ENCODE results near the gene SNORC. TPM values are rescaled to one million over a fixed set of nuclear protein-coding genes. Genes with fewer than 3 reads are reported as not detected.
"Not testable (repeated sequence)": the region's sequence is repeated elsewhere in the genome, so short reads cannot be mapped to it uniquely, and the experiment has no call there.

The SNORC gene
- total RNA-seq, 1 donor from 2014 or later, result 0.53 TPM

DNA sequence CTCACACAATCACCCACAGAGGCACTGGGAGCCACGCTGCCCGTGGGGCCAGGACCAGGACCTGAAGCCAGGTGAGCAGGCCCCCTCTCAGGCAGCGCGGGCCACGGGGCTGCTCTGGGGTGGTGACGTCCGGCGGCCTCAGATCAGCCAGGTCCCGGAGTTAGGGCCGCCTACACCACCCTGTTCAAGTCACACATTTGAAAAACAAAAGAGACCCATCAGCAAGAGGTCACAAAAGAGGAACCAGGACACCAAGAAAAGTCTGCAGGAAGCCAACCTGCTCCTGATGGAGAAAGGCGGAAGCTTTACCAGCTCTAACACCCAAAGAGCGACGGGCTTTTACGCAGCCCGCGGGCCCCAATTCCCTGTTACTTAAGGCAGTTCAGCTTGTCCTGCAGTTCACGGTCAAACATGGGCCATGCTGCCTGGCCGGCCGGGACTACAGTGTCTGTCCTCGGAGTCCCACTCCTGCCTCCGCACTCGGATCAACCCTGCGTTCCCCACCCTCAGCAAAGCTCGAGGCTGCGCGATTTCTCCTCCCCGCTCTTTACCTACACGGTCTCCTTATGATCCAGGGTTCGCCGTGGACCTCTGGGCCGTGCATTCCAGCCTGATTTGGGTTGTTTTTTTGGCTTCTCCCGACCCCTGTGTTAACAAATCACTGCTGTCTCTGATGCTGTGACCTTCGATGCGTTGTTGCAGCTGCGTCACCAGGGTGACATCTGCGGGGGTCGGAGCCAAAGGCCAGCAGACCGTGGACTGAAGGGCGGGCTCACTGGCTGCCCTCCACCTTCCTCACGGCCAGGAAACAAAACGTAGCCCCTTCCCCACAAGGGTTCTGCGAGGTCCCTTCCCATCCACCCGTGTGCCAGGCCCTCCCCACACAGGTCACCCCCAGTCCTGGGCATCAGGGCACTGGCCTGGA, 31.0 kb downstream of the SNORC start:
- no peaks in the 10 kb centered on the region for H3K4me1 ChIP-seq
- DNase-seq (no peak), ATAC-seq (no peak)
- no peak overlapping the region for H3K4me3 ChIP-seq
- no peak for TF ChIP-seq CTCF (IDR thresholded peaks at IDR 0.05)
- no peaks in the 10 kb centered on the region for H3K9me3 ChIP-seq
- intact Hi-C loops (cut with DNase I), result no loop called here
- H3K27me3 ChIP-seq (ENCODE audit: low read depth), result peaks cover 12% of the 10 kb centered on the region
- H3K36me3 ChIP-seq, result no peaks in the 10 kb centered on the region
- H3K27ac ChIP-seq, result no peak overlapping the region

- no peaks in the 10 kb centered on the region for H3K9me3 ChIP-seq
- ATAC-seq (peak in 1 of 2 donors; percentile 48), DNase-seq (no peak)
- TF ChIP-seq CTCF (IDR thresholded peaks at IDR 0.05), result no peak
- H3K4me1 ChIP-seq, result no peaks in the 10 kb centered on the region
- intact Hi-C loops (cut with DNase I), result no loop called here
- H3K27ac ChIP-seq, result no peak overlapping the region
- no peak overlapping the region for H3K4me3 ChIP-seq
- no peaks in the 10 kb centered on the region for H3K36me3 ChIP-seq
- H3K27me3 ChIP-seq (ENCODE audit: low read depth), result peaks cover 12% of the 10 kb centered on the region
Measured at GRCh38 chr2:232901736-232902578, 31.9 kb downstream of the SNORC start.

GRCh38 chr2:232903989-232904388, 33.9 kb downstream of the SNORC start:
- H3K27ac ChIP-seq, result no peak overlapping the region
- TF ChIP-seq CTCF (IDR thresholded peaks at IDR 0.05), result no peak
- H3K9me3 ChIP-seq, result no peaks in the 10 kb centered on the region
- DNase-seq, result no peak
- no peak overlapping the region for H3K4me3 ChIP-seq
- peaks cover 17% of the 10 kb centered on the region for H3K27me3 ChIP-seq (ENCODE audit: low read depth)
- intact Hi-C loops (cut with DNase I), result no loop called here
- ATAC-seq, result no peak
- H3K4me1 ChIP-seq, result no peaks in the 10 kb centered on the region
- H3K36me3 ChIP-seq, result no peaks in the 10 kb centered on the region

- ATAC-seq; H3K4me3 ChIP-seq; H3K4me1 ChIP-seq; H3K27ac ChIP-seq; DNase-seq; H3K27me3 ChIP-seq (ENCODE audit: low read depth); intact Hi-C loops (cut with DNase I); H3K36me3 ChIP-seq; H3K9me3 ChIP-seq: not testable (repeated sequence)
Measured at GRCh38 chr2:232906867-232907717, 37.0 kb downstream of the SNORC start.

DNA sequence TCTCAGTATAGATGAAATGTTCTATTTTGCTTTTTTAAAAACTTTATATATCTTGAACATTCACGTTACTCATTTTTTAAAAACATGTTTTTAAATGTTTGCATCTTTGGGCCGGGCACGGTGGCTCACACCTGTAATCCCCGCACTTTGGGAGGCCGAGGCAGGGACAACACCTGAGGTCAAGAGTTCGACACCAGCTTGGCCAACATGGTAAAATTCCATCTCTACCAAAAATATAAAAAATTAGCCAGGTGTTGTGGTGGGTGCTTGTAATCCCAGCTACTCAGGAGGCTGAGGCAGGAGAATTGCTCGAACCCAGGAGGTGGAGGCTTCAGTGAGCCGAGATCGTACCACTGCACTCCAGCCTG, 37.6 kb downstream of the SNORC start:
- H3K4me3 ChIP-seq; intact Hi-C loops (cut with DNase I); H3K4me1 ChIP-seq; DNase-seq; H3K27me3 ChIP-seq (ENCODE audit: low read depth); H3K27ac ChIP-seq; H3K36me3 ChIP-seq; ATAC-seq: not testable (repeated sequence)
- peaks cover 10% of the 10 kb centered on the region for H3K9me3 ChIP-seq

DNA sequence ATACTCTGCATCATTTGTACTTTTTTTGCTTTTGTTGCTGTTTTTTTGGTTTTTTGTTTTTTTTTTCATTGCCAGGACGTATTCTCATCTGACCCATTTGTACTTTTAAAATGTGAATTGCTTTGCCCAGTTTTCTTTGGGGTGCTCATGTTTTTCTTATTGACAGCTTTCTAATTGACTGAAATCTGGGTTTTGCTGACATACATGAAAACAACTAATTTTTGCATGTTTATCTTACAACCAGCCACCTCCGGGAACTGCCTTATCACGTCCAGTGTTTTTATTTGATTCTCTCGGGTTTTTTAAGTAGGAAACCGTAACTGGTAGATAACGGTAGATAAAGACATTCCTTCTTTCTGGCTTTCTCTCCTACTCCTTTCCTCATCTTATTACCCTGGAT, 38.6 kb downstream of the SNORC start:
- Histone ChIP-seq H3K36me3 (no peaks in the 10 kb centered on the region), H3K4me1 (no peaks in the 10 kb centered on the region), H3K4me3 (no peak overlapping the region), H3K27me3 (ENCODE audit: low read depth) (peaks cover 5% of the 10 kb centered on the region), H3K27ac (no peak overlapping the region), H3K9me3 (peaks cover 10% of the 10 kb centered on the region)
- ATAC-seq (no peak), DNase-seq (no peak)
- no peak for TF ChIP-seq CTCF (IDR thresholded peaks at IDR 0.05)
- intact Hi-C loops (cut with DNase I), result no loop called here
